ENCODE data around the gene SNTB2. TPM values are rescaled to one million over a fixed set of nuclear protein-coding genes. Genes with fewer than 3 reads are reported as not detected.

The SNTB2 gene
- total and polyA plus RNA-seq, 2 of the 8 experiments (the other 6 are each of a cell fraction or from before 2014, with no cell fraction given), result 6.0 to 16.1 TPM

DNA sequence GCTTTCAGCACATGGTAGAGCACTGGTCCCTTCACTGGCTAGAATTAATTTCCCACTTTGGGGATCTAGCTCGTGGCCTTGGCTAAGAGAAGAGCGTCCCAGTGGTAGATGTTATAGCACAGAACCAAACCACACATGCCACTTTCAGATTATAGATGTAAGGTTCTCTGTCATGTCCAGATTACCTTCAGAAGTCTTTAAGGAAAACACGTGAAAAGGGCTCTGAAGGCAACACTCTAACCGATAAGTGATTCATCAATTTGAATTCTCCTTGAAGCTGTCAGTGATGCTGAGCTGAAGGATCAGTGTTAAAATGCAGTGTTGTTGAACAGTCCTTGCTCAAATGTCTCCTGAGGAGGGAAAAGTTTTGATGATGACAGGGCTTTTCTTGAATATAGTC lies 80.7 kb downstream of the SNTB2 start:
- no peak overlapping the region for H2BK12ac ChIP-seq (ENCODE audit: low read depth, low read length)
- FAIRE-seq, result no peak
- H2AFZ ChIP-seq (ENCODE audit: low read length), result no peak overlapping the region
- H3K4me1 ChIP-seq (replicated peaks in 1 of 4; ENCODE audit: control insufficient read depth in 3 of 4, insufficient read depth in 4 of 4, low read length in 3 of 4), result no peaks in the 10 kb centered on the region
- no peak overlapping the region for H3K14ac ChIP-seq (ENCODE audit: insufficient read length)
- H3K4me2 ChIP-seq (ENCODE audit: insufficient read depth in 1 of 2, low read depth in 2 of 2, low read length in 2 of 2), result no peak overlapping the region
- POLR2A ChIA-PET (ENCODE audit: partially characterized antibody), result interaction anchor here (1.2 kb wide), 1 partner anchor 80 kb away, joined by 3 read pairs; no protein-coding TSS in a partner anchor
- no peak overlapping the region for H2BK5ac ChIP-seq (ENCODE audit: low read depth, low read length)
- no peak overlapping the region for H2BK120ac ChIP-seq (replicated peaks; ENCODE audit: low read depth, low read length)
- H3K36me3 ChIP-seq (ENCODE audit: control insufficient read depth in 2 of 4, insufficient read depth in 4 of 4, low read length in 3 of 4), result peaks cover 0 to 5% (median 2%) of the 10 kb centered on the region in 4 experiments; a peak in 4 of 8 replicates
- H4K5ac ChIP-seq (ENCODE audit: insufficient read length, low read depth, low read length), result no peak overlapping the region
- H3K4me3 ChIP-seq (ENCODE audit: extremely low read depth in 1 of 4, insufficient read depth in 2 of 4, low read depth in 3 of 4, low read length in 4 of 4), result no peak overlapping the region
- no peaks in the 10 kb centered on the region for H4K20me1 ChIP-seq (replicated peaks in 1 of 2; ENCODE audit: control insufficient read depth in 1 of 2, insufficient read depth in 2 of 2, low read length in 2 of 2)
- no peaks in the 10 kb centered on the region for H3K27me3 ChIP-seq (replicated peaks in 1 of 4; ENCODE audit: control insufficient read depth in 3 of 4, extremely low read depth in 1 of 4, insufficient read depth in 3 of 4, low read length in 3 of 4)
- WGBS, 2 experiments (ENCODE audit: extremely low coverage in 1 of 2, insufficient coverage in 1 of 2, insufficient read length in 1 of 2, insufficient replicate concordance in 2 of 2, low coverage in 1 of 2, low lambda C conversion rate in 2 of 2, missing lambda C conversion rate in 1 of 2), result 99% methylated on average over 4 of the region's 4 CpGs; no CpG with 5 or more reads in 1 of the 2 experiments
- no peaks in the 10 kb centered on the region for H3K23me2 ChIP-seq (ENCODE audit: low read depth, low read length)
- H3K4ac ChIP-seq (replicated peaks; ENCODE audit: insufficient read length, low read depth, low read length), result no peak overlapping the region
- no peak overlapping the region for H3K23ac ChIP-seq (ENCODE audit: insufficient read length)
- H2BK20ac ChIP-seq (ENCODE audit: low read length), result no peak overlapping the region
- H2BK15ac ChIP-seq (ENCODE audit: low read length), result no peak overlapping the region
- no peak overlapping the region for H3K18ac ChIP-seq (ENCODE audit: extremely low read depth, low read length)
- H3K79me2 ChIP-seq (ENCODE audit: control insufficient read depth in 1 of 2, insufficient read depth in 2 of 2, low read length in 2 of 2), result no peaks in the 10 kb centered on the region
- no peak for DNase-seq (ENCODE audit: low read depth in 1 of 2, low spot score in 2 of 2)
- no peak overlapping the region for H4K91ac ChIP-seq (replicated peaks; ENCODE audit: insufficient read length, low read length)
- H3K9ac ChIP-seq (replicated peaks in 1 of 4; ENCODE audit: extremely low read depth in 1 of 4, low read depth in 3 of 4, low read length in 3 of 4), result no peak overlapping the region
- H3K9me3 ChIP-seq (ENCODE audit: insufficient read depth in 2 of 2, low read depth in 1 of 2, low read length in 1 of 2), result no peaks in the 10 kb centered on the region
- no peak overlapping the region for H2AK5ac ChIP-seq (ENCODE audit: low read depth, low read length)
- no peaks in the 10 kb centered on the region for H3K79me1 ChIP-seq (ENCODE audit: low read depth, low read length)
- no peak overlapping the region for H3K27ac ChIP-seq (ENCODE audit: low read depth, low read length)
- no peak overlapping the region for H3K56ac ChIP-seq (replicated peaks; ENCODE audit: insufficient read length, low read depth, low read length)
- CTCF ChIA-PET (ENCODE audit: partially characterized antibody), result interaction anchor here (1.0 to 2.0 kb wide), 3 partner anchors 9 to 117 kb away, joined by 3 to 8 read pairs (median 5); no protein-coding TSS in a partner anchor
- no peak overlapping the region for H4K8ac ChIP-seq (ENCODE audit: extremely low read depth, insufficient read depth, low read length)
- no peak for TF ChIP-seq CTCF (IDR thresholded peaks at IDR 0.05; ENCODE audit: control extremely low read depth in 1 of 3, insufficient read depth in 1 of 3, low read depth in 1 of 3, low read length in 3 of 3)
- TF ChIP-seq SIRT6 (IDR thresholded peaks at IDR 0.05; ENCODE audit: low read length), result no peak
- no peak for TF ChIP-seq MAX (IDR thresholded peaks at IDR 0.05)
- TF ChIP-seq HDAC6 (IDR thresholded peaks at IDR 0.05; ENCODE audit: low read depth, low read length), result no peak
- no peak for TF ChIP-seq EGR1 (IDR thresholded peaks at IDR 0.05; ENCODE audit: borderline replicate concordance, low read depth, low read length)
- TF ChIP-seq EZH2 (IDR thresholded peaks at IDR 0.05; ENCODE audit: low read depth, low read length, severe bottlenecking), result no peak
- TF ChIP-seq KDM5A (IDR thresholded peaks at IDR 0.05; ENCODE audit: low read length), result no peak
- no peak for TF ChIP-seq SRF (IDR thresholded peaks at IDR 0.05; ENCODE audit: low read depth, low read length)
